GM21381 (cell line): ENCODE measurements around the gene STAMBPL1.
A peak's percentile ranks its signal among the peaks of the same experiment; 100 is the strongest.

ENCODE experiments used
- ATAC-seq: cut with Tn5 transposase; IDR thresholded peaks from one replicate; pipeline ENCODE4 v1.9.1; 2021; ENCODE audit warnings: mild to moderate bottlenecking, moderate library complexity; ENCODE audit not compliant: unreplicated experiment

The STAMBPL1 gene

GRCh38 chr10:88890681-88891381, 10.8 kb downstream of the STAMBPL1 start:
- no peak for ATAC-seq

DNA sequence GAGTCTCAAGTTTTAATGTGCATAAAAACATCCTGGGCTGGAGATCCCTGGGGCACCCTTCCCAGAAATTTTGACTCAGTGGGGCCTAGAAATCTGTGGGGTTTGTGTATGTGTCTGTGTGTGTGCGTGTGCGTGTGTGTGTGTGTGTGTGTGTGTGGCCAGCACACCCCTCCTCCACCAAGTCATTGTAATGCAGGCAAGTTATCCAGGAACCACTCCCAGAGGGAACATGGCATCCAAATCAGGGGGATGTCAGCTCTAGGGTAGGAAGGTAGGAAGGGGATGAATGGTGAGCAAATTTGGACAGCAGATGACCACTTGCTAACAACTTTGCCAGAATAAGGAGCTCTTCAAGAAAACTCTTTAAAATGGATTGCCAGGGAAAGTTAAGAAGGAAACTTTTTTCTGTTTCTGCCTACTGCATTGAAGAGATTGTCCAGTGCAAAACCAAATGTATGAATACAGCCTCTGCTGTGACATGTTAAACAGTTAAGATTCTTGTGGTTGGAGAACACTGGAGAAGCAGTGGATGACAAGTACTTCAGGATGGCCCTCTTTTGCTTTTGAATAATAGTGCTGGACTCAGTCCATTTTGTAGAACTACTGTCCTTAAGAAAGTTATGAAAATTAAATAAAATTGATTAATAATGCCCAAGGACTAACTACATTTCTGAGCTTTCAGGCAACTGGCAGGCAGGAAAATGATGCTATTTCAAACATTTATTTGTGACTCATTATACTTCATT, 12.3 kb downstream of the STAMBPL1 start:
- ATAC-seq: no peak

DNA sequence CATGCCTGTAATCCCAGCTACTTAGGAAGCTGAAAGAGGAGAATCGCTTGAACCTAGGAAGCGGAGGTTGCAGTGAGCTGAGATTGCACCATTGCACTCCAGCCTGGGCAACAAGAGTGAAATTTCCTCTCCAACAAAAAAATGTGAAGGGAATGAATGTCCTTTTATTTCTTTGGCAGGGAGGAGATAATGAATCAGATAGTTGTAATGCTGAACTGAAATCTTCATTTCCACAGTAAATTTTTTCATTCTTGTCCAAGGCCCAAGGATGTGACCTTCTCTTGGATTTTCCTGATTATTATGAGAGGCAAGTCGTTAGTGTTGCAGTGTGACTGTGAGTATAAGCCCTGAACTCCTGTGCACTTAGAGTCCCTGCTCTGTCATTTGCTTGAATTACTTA, 13.6 kb downstream of the STAMBPL1 start:
- ATAC-seq: no peak

- ATAC-seq: no peak
These were observed 15.2 kb downstream of the STAMBPL1 start for GRCh38 chr10:88895250-88895649.

- no peak for ATAC-seq
These were observed 16.4 kb downstream of the STAMBPL1 start for GRCh38 chr10:88896372-88896993.

DNA sequence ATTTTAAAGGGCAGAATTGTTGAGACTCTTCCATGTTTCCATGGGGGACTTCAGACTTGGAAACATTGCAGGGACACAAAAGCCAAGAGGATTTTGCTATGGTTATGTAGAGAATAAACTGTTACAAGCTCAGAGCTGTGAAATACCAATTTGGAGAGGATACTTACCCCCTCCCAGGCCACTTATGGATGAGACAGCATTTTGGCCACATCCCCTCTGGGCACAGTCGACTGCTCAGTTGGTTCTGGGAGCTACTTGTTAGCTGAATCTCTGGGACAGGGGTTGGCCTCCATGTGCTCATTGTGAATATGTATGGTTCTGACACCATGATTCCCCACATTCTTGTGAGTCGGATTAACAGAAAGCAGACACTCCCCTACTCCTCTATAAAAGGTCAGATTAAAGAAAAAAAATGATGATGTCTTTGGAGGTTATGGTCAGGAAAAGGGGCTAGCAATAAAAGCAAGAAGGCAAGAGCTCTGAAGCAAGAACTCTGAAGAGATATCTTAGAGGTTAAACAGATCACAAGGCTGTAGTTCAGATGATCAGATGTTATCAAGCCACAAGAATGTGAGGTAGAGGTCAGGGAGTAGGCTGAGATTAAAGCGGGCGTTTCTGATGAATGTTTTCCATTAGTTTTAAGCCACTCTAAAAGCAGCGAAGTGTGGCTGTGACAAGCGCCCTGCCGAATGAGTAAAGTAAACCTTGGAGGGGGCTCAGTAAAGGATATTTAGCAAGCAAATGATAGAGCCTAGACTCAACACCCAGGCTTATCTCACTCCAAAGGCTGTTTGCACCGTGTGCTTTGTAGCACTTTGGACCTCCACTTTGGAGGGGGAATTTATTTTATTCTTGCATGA, 17.2 kb downstream of the STAMBPL1 start:
- no peak for ATAC-seq

DNA sequence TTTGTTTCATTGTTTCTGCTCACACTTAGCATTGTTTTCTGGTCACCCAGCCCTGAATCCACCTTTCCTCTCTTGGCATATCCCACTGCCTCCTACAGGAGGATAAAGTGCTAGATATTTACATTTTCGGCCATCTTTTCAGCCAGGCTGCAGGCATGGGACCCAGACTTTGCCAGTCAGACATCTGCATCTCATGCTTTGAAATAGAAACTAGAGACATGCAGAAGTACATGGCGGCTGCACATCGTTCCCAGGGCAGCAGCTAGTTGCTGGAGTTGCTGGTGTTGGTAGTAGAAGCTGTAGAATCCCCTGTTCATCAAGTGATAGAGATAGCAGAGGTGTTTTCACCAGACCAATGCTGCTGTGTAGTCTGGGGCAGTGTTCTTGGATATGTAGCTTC, 18.7 kb downstream of the STAMBPL1 start:
- ATAC-seq: no peak

GRCh38 chr10:88899886-88900285, 19.8 kb downstream of the STAMBPL1 start:
- ATAC-seq: no peak

- ATAC-seq: peak; percentile 74
These were observed 21.4 kb downstream of the STAMBPL1 start for GRCh38 chr10:88901206-88901983.

DNA sequence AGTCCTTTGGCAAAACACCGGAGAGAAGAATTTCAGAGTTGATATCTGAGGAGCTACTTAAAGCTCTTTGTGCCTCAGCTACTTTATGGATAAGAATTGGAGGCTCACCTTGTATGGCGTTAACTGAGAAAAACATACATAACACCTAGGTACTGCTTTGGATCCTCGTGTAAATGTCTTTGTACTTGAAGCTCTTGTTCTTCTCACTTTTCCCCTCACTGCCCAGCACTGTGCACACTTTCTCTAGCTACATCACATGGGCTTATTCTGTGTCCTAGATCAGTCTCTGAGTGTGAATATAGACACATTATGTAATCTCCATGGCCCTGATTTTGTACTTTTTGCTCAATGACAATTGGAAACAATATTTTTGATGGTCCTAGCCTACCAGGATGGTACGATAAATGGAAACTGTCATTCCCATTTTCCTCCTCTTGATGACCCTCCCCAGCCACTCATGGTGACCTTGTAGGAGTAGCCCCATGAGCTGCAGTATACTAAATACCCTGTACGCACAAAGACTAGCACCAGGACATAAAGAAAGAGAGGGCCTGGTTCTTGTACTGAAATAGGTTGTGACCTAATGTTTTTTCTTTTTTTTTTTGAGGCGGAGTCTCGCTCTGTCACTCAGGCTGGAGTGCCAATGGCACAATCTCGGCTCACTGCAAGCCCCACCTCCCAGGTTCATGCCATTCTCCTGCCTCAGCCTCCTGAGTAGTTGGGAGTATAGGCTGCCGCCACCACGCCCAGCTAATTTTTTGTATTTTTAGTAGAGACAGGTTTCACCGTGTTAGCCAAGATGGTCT, 22.1 kb downstream of the STAMBPL1 start:
- ATAC-seq: peak; percentile 51

DNA sequence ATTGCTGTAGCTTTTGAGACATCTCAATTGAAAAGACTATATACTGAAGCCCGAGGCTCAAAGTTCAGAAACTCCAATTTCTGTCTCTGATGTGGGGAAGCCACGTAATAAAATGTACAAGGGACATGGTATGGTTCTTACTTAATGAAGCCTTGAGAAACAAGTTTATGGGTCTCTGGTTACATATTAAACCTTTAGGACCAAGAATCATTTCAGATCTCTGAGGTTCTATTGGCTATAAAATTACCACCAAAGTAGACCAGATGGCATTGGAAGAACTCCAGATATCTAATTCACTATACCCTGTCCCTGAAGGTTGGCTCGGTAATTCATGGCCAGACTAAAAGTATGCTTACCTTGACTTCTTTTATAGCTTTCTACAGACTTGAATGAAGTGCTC, 23.7 kb downstream of the STAMBPL1 start:
- no peak for ATAC-seq

DNA sequence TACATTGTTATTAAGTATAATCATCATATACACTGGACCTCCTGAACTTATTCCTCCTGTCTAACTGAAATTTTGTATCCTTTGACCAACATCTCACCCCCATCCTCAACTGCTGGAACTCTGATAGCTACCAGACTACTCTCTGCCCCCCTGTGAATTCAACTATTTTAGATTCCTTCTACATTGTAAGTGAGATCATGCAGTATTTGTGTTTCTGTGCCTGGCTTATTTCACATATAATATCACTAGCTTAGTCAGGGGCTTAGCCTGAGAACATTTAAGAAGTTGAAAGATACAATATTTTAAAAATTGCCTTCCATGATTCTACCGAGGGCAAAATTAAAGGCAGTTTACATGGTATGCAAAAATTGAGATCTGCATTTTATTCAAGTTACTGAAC, 26.9 kb downstream of the STAMBPL1 start:
- no peak for ATAC-seq

DNA sequence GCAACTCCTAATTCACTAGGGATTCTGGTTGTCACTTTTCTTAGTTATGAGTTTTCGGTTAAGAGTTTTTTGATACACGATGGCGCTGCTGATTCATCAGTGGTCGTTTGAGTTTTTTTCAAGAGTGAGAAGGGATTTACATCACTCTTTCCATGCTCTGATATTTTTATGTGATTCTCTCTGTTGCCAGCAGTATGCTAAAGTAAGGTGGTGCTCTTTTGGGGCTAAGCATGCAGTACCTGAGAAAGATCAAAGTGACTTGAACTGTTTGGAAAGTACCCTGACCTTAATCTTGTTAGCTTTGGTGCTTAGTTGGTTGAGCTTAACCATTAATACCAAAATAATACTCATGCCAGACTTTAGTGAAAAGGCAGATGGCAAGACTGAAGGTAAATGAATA, 28.1 kb downstream of the STAMBPL1 start:
- ATAC-seq: no peak

DNA sequence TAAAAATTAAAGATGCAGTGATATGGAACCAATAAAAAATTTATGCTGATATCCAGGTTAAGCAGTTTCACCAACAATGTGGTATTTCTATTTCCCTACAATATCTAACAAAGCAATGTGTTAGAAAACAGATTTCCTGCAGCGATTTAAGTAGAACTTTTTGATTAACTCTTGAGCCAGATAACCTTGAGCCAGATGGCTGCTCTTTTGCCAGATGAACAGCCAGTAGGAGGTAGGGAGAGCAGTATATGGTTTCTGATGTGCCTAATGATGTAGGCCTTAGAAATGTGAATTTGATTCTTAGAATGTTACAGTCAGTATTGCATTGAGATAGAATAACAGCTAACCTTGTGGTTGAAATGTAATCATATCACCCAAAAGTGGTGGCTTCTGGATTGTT, 31.1 kb downstream of the STAMBPL1 start:
- no peak for ATAC-seq

DNA sequence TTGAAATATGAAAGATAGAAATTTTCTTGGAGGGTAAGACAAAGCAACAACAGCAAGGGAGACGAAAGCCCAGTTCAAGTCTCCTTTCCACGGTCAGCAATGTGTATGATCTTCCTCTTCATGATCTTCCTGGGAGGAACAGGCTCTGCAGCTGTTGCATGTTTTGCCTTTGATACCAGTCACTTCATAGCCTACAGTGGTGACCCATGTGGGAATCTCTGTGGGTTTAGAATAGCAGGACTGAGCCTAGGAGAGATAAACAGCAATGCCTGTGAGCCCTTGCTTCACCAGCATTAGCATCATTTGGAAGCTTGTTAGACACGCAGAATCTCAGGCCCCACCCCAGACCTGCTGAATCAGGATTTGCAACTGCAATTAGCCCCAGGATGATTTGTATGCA, 31.8 kb downstream of the STAMBPL1 start:
- ATAC-seq: no peak

DNA sequence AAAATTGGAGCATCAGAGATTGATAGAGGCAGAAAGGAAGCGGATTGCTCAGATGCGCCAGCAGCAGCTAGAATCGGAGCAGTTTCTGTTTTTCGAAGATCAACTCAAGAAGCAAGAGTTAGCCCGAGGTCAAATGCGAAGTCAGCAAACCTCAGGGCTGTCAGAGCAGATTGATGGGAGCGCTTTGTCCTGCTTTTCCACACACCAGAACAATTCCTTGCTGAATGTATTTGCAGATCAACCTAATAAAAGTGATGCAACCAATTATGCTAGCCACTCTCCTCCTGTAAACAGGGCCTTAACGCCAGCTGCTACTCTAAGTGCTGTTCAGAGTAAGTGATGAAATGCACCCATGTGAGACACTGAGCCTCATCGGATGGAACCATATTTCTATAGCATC, 33.1 kb downstream of the STAMBPL1 start:
- ATAC-seq: no peak

GRCh38 chr10:88913788-88914187, 33.7 kb downstream of the STAMBPL1 start:
- ATAC-seq: no peak

DNA sequence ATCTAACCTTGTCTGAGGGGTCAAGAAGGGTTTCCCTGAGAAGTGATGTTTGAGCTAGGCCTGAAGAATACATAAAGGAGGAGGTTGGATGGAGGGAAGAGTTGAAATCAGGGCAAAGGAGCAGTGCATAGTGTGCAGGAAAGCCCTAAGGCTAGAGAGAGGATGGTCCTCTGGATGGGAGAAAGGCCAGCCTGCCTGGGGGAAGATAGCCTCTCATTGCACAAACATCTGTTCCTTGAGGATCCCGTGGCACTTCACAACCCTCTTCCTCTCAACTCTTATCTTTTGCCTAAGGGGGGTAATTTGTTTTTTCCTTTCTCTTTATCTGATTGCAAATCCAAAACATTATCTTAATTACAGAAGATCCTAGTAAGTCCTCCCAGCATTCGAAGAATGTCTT, 35.7 kb downstream of the STAMBPL1 start:
- ATAC-seq: no peak

- ATAC-seq: no peak
These were observed 36.2 kb downstream of the STAMBPL1 start for GRCh38 chr10:88916231-88916630.

- no peak for ATAC-seq
These were observed 36.9 kb downstream of the STAMBPL1 start for GRCh38 chr10:88916986-88917385.
